Stomach (tissue), 9 donors: ENCODE measurements around the gene ITGB2. TPM values are rescaled to one million over a fixed set of nuclear protein-coding genes. Genes with fewer than 3 reads are reported as not detected.

ENCODE experiments used
- DNase-seq, 2 donors: peaks; one replicate each; pipeline versions ENCODE4 v3.0.0 to v3.0.0-alpha.2; 2013 to 2019
- H3K27ac ChIP-seq, 5 donors: fragments of 200-600 bp in 4 of 5; sonication (generic) in 4 of 5; one replicate each; pipeline ENCODE4 v1.5.1; 2013 to 2019; ENCODE audit warnings: mild to moderate bottlenecking in 1 of 5, moderate library complexity in 1 of 5
- H3K27me3 ChIP-seq, 3 donors: fragments of 200-600 bp; sonication (generic); one replicate each; pipeline ENCODE4 v1.5.1; 2017 to 2019; ENCODE audit warnings: mixed run types in 1 of 3
- H3K36me3 ChIP-seq, 4 donors: fragments of 200-600 bp; sonication (generic); 1 replicate in 3 of 4; 2 replicates in 1 of 4; pipeline ENCODE4 v1.5.1; 2016 to 2019
- H3K4me1 ChIP-seq, 4 donors: fragments of 200-600 bp; sonication (generic); one replicate each; pipeline ENCODE4 v1.5.1; 2016 to 2019
- H3K4me3 ChIP-seq, 4 donors: fragments of 200-600 bp; sonication (generic) in 3 of 4; one replicate each; pipeline ENCODE4 v1.5.1; 2016 to 2019; ENCODE audit warnings: mild to moderate bottlenecking in 1 of 4
- H3K9me3 ChIP-seq, 4 donors: fragments of 200-600 bp; sonication (generic); one replicate each; pipeline ENCODE4 v1.5.1; 2016 to 2019
- CTCF ChIP-seq, 7 experiments: fragments of 450-650 bp in 4 of 7; fragments of 200-600 bp in 3 of 7; sonication (generic) in 3 of 7; IDR thresholded peaks; one replicate each; pipeline ENCODE4 v1.5.1; 2016 to 2019; ENCODE audit warnings: antibody characterized with exemption in 7 of 7, control low read depth in 2 of 7, mild to moderate bottlenecking in 1 of 7
- EP300 ChIP-seq: sonication (generic); formaldehyde crosslinking; IDR thresholded peaks from one replicate; pipeline ENCODE4 v1.6.1; 2017; ENCODE audit warnings: antibody characterized with exemption
- POLR2A ChIP-seq, 4 donors: fragments of 450-650 bp; IDR thresholded peaks; one replicate each; pipeline ENCODE4 v1.6.1; 2016; ENCODE audit warnings: antibody characterized with exemption in 4 of 4, control low read depth in 2 of 4, mild to moderate bottlenecking in 1 of 4, moderate library complexity in 1 of 4
- POLR2AphosphoS5 ChIP-seq, 3 donors: sonication (generic); formaldehyde crosslinking; IDR thresholded peaks; one replicate each; pipeline ENCODE4 v1.6.1; 2016; ENCODE audit warnings: antibody characterized with exemption in 3 of 3
- WGBS, 5 donors: extraction: QIAGEN DNeasy Blood & Tissue Kit in 3 of 5; methylation state at CpG; one replicate each; pipeline versions ENCODE4 v1.1.5 to v1.1.7; 2013 to 2018; 5-methylcytosine and 5-hydroxymethylcytosine counted together
- intact Hi-C: fragments of 100-400 bp; cut with DNase I; formaldehyde crosslinking; loops from one replicate; pipeline ENCODE4 v1.15.1; 2023; ENCODE audit warnings: low total_unique reads
- polyA plus RNA-seq, 3 donors: library from polyadenylated mRNA; stranded (reverse); fragments of 200-250 nt; gene quantifications; one replicate each; pipeline ENCODE4 v1.2.3, GENCODE V29; 2013
- total RNA-seq, 5 donors: library from RNA; depleted of rRNA; stranded (reverse); fragments of >200 nt; gene quantifications; one replicate each; pipeline versions ENCODE4 v1.1.0 to v1.2.3, GENCODE V29; 2014 to 2016
- donor health status: healthy with polysubstance abuse.
- donor health status: Bipolar disorder and iron deficiency.
- donor health status: healthy.

Gene ITGB2
- total and polyA plus RNA-seq, 8 donors: 3.5 to 72.2 (median 15.1) TPM

- no peak overlapping the region for H3K4me3 ChIP-seq
- WGBS, 5 donors: 71 to 87% (median 81%) methylated on average over 13 to 25 of the region's 25 CpGs
- H3K4me1 ChIP-seq: peaks cover 0 to 9% (median 0%) of the 10 kb centered on the region in 4 donors
- H3K9me3 ChIP-seq: no peaks in the 10 kb centered on the region
- no peak for DNase-seq
- intact Hi-C loops: no loop called here
- no peak overlapping the region for H3K27ac ChIP-seq
- TF ChIP-seq CTCF (IDR thresholded peaks at IDR 0.05): no peak
- no peak for TF ChIP-seq POLR2A (IDR thresholded peaks at IDR 0.05)
- TF ChIP-seq POLR2AphosphoS5 (IDR thresholded peaks at IDR 0.05): no peak
- no peak for TF ChIP-seq EP300
- H3K27me3 ChIP-seq: peaks cover 0 to 45% (median 0%) of the 10 kb centered on the region in 3 donors
- H3K36me3 ChIP-seq: peaks cover 0 to 36% (median 16%) of the 10 kb centered on the region in 4 donors
Measured at GRCh38 chr21:44896561-44897286, 24.0 kb downstream of the ITGB2 start.

GRCh38 chr21:44895859-44896258 lies 24.8 kb downstream of the ITGB2 start:
- Histone ChIP-seq H3K9me3 (no peaks in the 10 kb centered on the region), H3K27me3 (peaks cover 0 to 54% (median 0%) of the 10 kb centered on the region in 3 donors), H3K36me3 (peaks cover 0 to 35% (median 8%) of the 10 kb centered on the region in 4 donors), H3K4me1 (peaks cover 0 to 9% (median 0%) of the 10 kb centered on the region in 4 donors), H3K27ac (no peak overlapping the region), H3K4me3 (no peak overlapping the region)
- TF ChIP-seq EP300 (no peak), CTCF (IDR thresholded peaks at IDR 0.05) (no peak), POLR2AphosphoS5 (IDR thresholded peaks at IDR 0.05) (no peak), POLR2A (IDR thresholded peaks at IDR 0.05) (no peak)
- WGBS, 5 donors: 89 to 94% (median 93%) methylated on average over 11 of the region's 11 CpGs
- intact Hi-C loops: no loop called here
- no peak for DNase-seq

- WGBS, 5 donors: 81 to 92% (median 88%) methylated on average over 7 to 19 of the region's 19 CpGs
- TF ChIP-seq EP300 (no peak), POLR2AphosphoS5 (IDR thresholded peaks at IDR 0.05) (no peak), POLR2A (IDR thresholded peaks at IDR 0.05) (no peak), CTCF (IDR thresholded peaks at IDR 0.05) (no peak)
- Histone ChIP-seq H3K27ac (no peak overlapping the region), H3K4me3 (no peak overlapping the region), H3K4me1 (peaks cover 0 to 9% (median 0%) of the 10 kb centered on the region in 4 donors), H3K36me3 (peaks cover 0 to 31% (median 3%) of the 10 kb centered on the region in 4 donors), H3K27me3 (peaks cover 0 to 57% (median 0%) of the 10 kb centered on the region in 3 donors), H3K9me3 (no peaks in the 10 kb centered on the region)
- DNase-seq: no peak
- intact Hi-C loops: loop anchor here (5.0 kb wide), 1 partner anchor 38 kb away; no protein-coding TSS in a partner anchor
Measured at GRCh38 chr21:44894687-44895302, 25.9 kb downstream of the ITGB2 start.

GRCh38 chr21:44893948-44894656 lies 26.6 kb downstream of the ITGB2 start:
- Histone ChIP-seq H3K36me3 (peaks cover 0 to 31% (median 3%) of the 10 kb centered on the region in 4 donors), H3K9me3 (no peaks in the 10 kb centered on the region), H3K4me3 (no peak overlapping the region), H3K27me3 (peaks cover 0 to 52% (median 0%) of the 10 kb centered on the region in 3 donors), H3K27ac (no peak overlapping the region), H3K4me1 (peaks cover 0 to 9% (median 0%) of the 10 kb centered on the region in 4 donors)
- TF ChIP-seq POLR2A (IDR thresholded peaks at IDR 0.05) (no peak), CTCF (IDR thresholded peaks at IDR 0.05) (no peak), POLR2AphosphoS5 (IDR thresholded peaks at IDR 0.05) (no peak), EP300 (no peak)
- intact Hi-C loops: loop anchor here (5.0 kb wide), 1 partner anchor 38 kb away; no protein-coding TSS in a partner anchor
- DNase-seq: no peak
- WGBS, 5 donors: 69 to 85% (median 74%) methylated on average over 13 to 15 of the region's 15 CpGs
